ENCODE results near the gene ARL6IP5.

The ARL6IP5 gene

GRCh38 chr3:69084326-69085167, at the start of gene ARL6IP5:
ARL6IP5 (plus strand) TSS chr3:69084937; CDS start chr3:69085048, 111 bp downstream.
- peak; percentile 78 for DNase-seq (ENCODE audit: low read depth)

- DNase-seq (ENCODE audit: low read depth), result no peak
Observed at GRCh38 chr3:69044608-69045007, 40.1 kb upstream of the ARL6IP5 start.

GRCh38 chr3:69048990-69049389, 35.7 kb upstream of the ARL6IP5 start:
- no peak for DNase-seq (ENCODE audit: low read depth)

- peak; percentile 97 for DNase-seq (ENCODE audit: low read depth)
Observed at GRCh38 chr3:69051756-69052471, 32.8 kb upstream of the ARL6IP5 start, which contains the start of gene TMF1. TMF1 (minus strand) TSS chr3:69052333; CDS start chr3:69052086, 247 bp downstream.

GRCh38 chr3:69052472-69052898, 32.3 kb upstream of the ARL6IP5 start:
- DNase-seq (ENCODE audit: low read depth), result no peak

GRCh38 chr3:69058180-69058946, 26.4 kb upstream of the ARL6IP5 start:
- no peak for DNase-seq (ENCODE audit: low read depth)

- DNase-seq (ENCODE audit: low read depth), result no peak
Observed at GRCh38 chr3:69058947-69059224, 25.9 kb upstream of the ARL6IP5 start.

GRCh38 chr3:69059688-69060087, 25.0 kb upstream of the ARL6IP5 start:
- no peak for DNase-seq (ENCODE audit: low read depth)

- no peak for DNase-seq (ENCODE audit: low read depth)
Observed at GRCh38 chr3:69063636-69064035, 21.1 kb upstream of the ARL6IP5 start.

- DNase-seq (ENCODE audit: low read depth), result no peak
Observed at GRCh38 chr3:69065318-69065964, 19.3 kb upstream of the ARL6IP5 start.

GRCh38 chr3:69066121-69066520, 18.6 kb upstream of the ARL6IP5 start:
- no peak for DNase-seq (ENCODE audit: low read depth)

- DNase-seq (ENCODE audit: low read depth), result no peak
Observed at GRCh38 chr3:69072928-69073327, 11.8 kb upstream of the ARL6IP5 start.

- no peak for DNase-seq (ENCODE audit: low read depth)
Observed at GRCh38 chr3:69079269-69080159, 5.2 kb upstream of the ARL6IP5 start.

- DNase-seq (ENCODE audit: low read depth), result peak; percentile 89
Observed at GRCh38 chr3:69080233-69080920, 4.4 kb upstream of the ARL6IP5 start, which contains the start of gene UBA3. UBA3 (minus strand) TSS chr3:69080365; CDS start chr3:69080353, 12 bp downstream.

GRCh38 chr3:69081583-69082262, 3.0 kb upstream of the ARL6IP5 start:
- DNase-seq (ENCODE audit: low read depth), result no peak

- DNase-seq (ENCODE audit: low read depth), result no peak
Observed at GRCh38 chr3:69082361-69082760, 2.4 kb upstream of the ARL6IP5 start.

GRCh38 chr3:69082805-69083204, 1.9 kb upstream of the ARL6IP5 start:
- no peak for DNase-seq (ENCODE audit: low read depth)

- no peak for DNase-seq (ENCODE audit: low read depth)
Observed at GRCh38 chr3:69085168-69085832, 563 bp downstream of the ARL6IP5 start.
